Transverse colon (tissue), 4 donors: ENCODE measurements around the gene ANKRD44. TPM values are rescaled to one million over a fixed set of nuclear protein-coding genes. Genes with fewer than 3 reads are reported as not detected.

Experiments
- DNase-seq: peaks from one replicate; pipeline ENCODE4 v3.0.0-alpha.2; 2019
- H3K27ac ChIP-seq, 4 donors: fragments of 200-600 bp; sonication (generic); 2 replicates each; pipeline ENCODE4 v1.5.1; 2016 to 2018; ENCODE audit warnings: inconsistent platforms in 4 of 4
- H3K27me3 ChIP-seq: fragments of 200-600 bp; sonication (generic); 2 replicates; pipeline ENCODE4 v1.5.1; 2017; ENCODE audit warnings: inconsistent platforms
- H3K36me3 ChIP-seq, 4 donors: fragments of 200-600 bp; sonication (generic); 2 replicates each; pipeline ENCODE4 v1.5.1; 2017 to 2019; ENCODE audit warnings: inconsistent platforms in 4 of 4
- H3K4me1 ChIP-seq, 4 donors: fragments of 200-600 bp; sonication (generic); 2 replicates each; pipeline ENCODE4 v1.5.1; 2017 to 2020; ENCODE audit warnings: inconsistent platforms in 4 of 4
- H3K4me3 ChIP-seq, 4 donors: fragments of 200-600 bp; sonication (generic); 1 replicate in 1 of 4; 2 replicates in 3 of 4; pipeline versions ENCODE4 v1.5.1 to v1.6.1; 2017 to 2019; ENCODE audit warnings: inconsistent platforms in 4 of 4
- H3K9me3 ChIP-seq, 2 donors: fragments of 200-600 bp; sonication (generic); 2 replicates each; pipeline ENCODE4 v1.5.1; 2017 to 2019; ENCODE audit warnings: inconsistent platforms in 2 of 2
- CTCF ChIP-seq, 5 experiments: fragments of 200-600 bp in 3 of 5; fragments of 450-650 bp in 2 of 5; sonication (generic) in 3 of 5; IDR thresholded peaks; 1 replicate in 2 of 5; 2 replicates in 3 of 5; pipeline ENCODE4 v1.5.1; 2016 to 2017; ENCODE audit warnings: antibody characterized with exemption in 5 of 5, inconsistent platforms in 3 of 5, mild to moderate bottlenecking in 2 of 5, moderate library complexity in 1 of 5
- EP300 ChIP-seq: sonication (generic); formaldehyde crosslinking; IDR thresholded peaks from one replicate; pipeline ENCODE4 v1.6.1; 2017; ENCODE audit warnings: antibody characterized with exemption, low read depth
- POLR2A ChIP-seq: fragments of 450-650 bp; IDR thresholded peaks from one replicate; pipeline ENCODE4 v1.6.1; 2016; ENCODE audit warnings: antibody characterized with exemption, mild to moderate bottlenecking, moderate library complexity
- POLR2AphosphoS5 ChIP-seq, 3 donors: sonication (generic); formaldehyde crosslinking; IDR thresholded peaks; one replicate each; pipeline ENCODE4 v1.6.1; 2016; ENCODE audit warnings: antibody characterized with exemption in 3 of 3
- WGBS, 2 donors: methylation state at CpG; one replicate each; pipeline ENCODE4 v1.1.5; 2018; ENCODE audit warnings: low coverage in 1 of 2; 5-methylcytosine and 5-hydroxymethylcytosine counted together
- in situ Hi-C, 4 donors: fragments of 200-750 bp; cut with MboI; loops; one replicate each; pipeline versions ENCODE4 v1.15.0 to v1.15.1; 2017; ENCODE audit warnings: low sequenced_read_pairs in 3 of 4, low pct_ligation_motif_present in 1 of 4, low pct_unique_long_range_greater_than_20kb in 1 of 4
- intact Hi-C: fragments of 100-400 bp; cut with DNase I; formaldehyde crosslinking; loops from one replicate; pipeline ENCODE4 v1.15.1; 2023; ENCODE audit warnings: low total_unique reads
- total RNA-seq, 4 donors: library from RNA; depleted of rRNA; stranded (reverse); fragments of >200 nt; gene quantifications; one replicate each; pipeline ENCODE4 v1.1.0, GENCODE V29; 2016

The ANKRD44 gene
- total RNA-seq, 4 donors from 2014 or later: 13.9 to 46.8 (median 27.5) TPM

GRCh38 chr2:197052356-197052755 lies 258.2 kb downstream of the ANKRD44 start:
- H3K9me3 ChIP-seq: peaks cover 6 to 15% of the 10 kb centered on the region in 2 donors
- in situ Hi-C loops: no loop called here
- whole genome bisulfite sequencing, 2 donors: 68 to 79% methylated on average over 4 of the region's 4 CpGs
- no peak for DNase-seq
- peaks cover 0 to 7% (median 0%) of the 10 kb centered on the region in 4 donors for H3K36me3 ChIP-seq
- H3K4me1 ChIP-seq: no peaks in the 10 kb centered on the region
- H3K27ac ChIP-seq: no peak overlapping the region
- no peak overlapping the region for H3K4me3 ChIP-seq
- TF ChIP-seq CTCF (IDR thresholded peaks at IDR 0.05) (no peak), POLR2AphosphoS5 (IDR thresholded peaks at IDR 0.05) (no peak), POLR2A (no peak), EP300 (no peak)
- no peaks in the 10 kb centered on the region for H3K27me3 ChIP-seq
- intact Hi-C loops: no loop called here

- Histone ChIP-seq H3K27me3 (no peaks in the 10 kb centered on the region), H3K36me3 (peaks cover 0 to 8% (median 0%) of the 10 kb centered on the region in 4 donors), H3K9me3 (no peaks in the 10 kb centered on the region), H3K4me1 (peaks cover 0 to 18% (median 3%) of the 10 kb centered on the region in 4 donors), H3K4me3 (no peak overlapping the region), H3K27ac (peak overlapping the region in 3 of 4 donors; percentile 46 to 66 (median 57))
- DNase-seq: no peak
- in situ Hi-C loops: no loop called here
- TF ChIP-seq EP300 (no peak), POLR2A (no peak)
- intact Hi-C loops: no loop called here
Observed at GRCh38 chr2:197045115-197045514, 265.5 kb downstream of the ANKRD44 start.

GRCh38 chr2:197042739-197043196 lies 267.8 kb downstream of the ANKRD44 start:
- in situ Hi-C loops: no loop called here
- H3K36me3 ChIP-seq: peaks cover 0 to 8% (median 0%) of the 10 kb centered on the region in 4 donors
- intact Hi-C loops: no loop called here
- H3K4me3 ChIP-seq: no peak overlapping the region
- H3K27ac ChIP-seq: no peak overlapping the region
- peaks cover 0 to 18% (median 3%) of the 10 kb centered on the region in 4 donors for H3K4me1 ChIP-seq
- H3K9me3 ChIP-seq: no peaks in the 10 kb centered on the region
- H3K27me3 ChIP-seq: no peaks in the 10 kb centered on the region
- WGBS, 2 donors: 49 to 78% methylated on average over 3 to 5 of the region's 5 CpGs
- TF ChIP-seq EP300 (no peak), CTCF (IDR thresholded peaks at IDR 0.05) (no peak), POLR2A (no peak), POLR2AphosphoS5 (IDR thresholded peaks at IDR 0.05) (no peak)
- no peak for DNase-seq

GRCh38 chr2:197037863-197038398 lies 272.6 kb downstream of the ANKRD44 start:
- no peaks in the 10 kb centered on the region for H3K9me3 ChIP-seq
- no peak overlapping the region for H3K4me3 ChIP-seq
- in situ Hi-C loops: no loop called here
- no peak for DNase-seq
- H3K27ac ChIP-seq: no peak overlapping the region
- no peaks in the 10 kb centered on the region for H3K4me1 ChIP-seq
- H3K36me3 ChIP-seq: no peaks in the 10 kb centered on the region
- TF ChIP-seq POLR2A (no peak), EP300 (no peak), CTCF (IDR thresholded peaks at IDR 0.05) (no peak), POLR2AphosphoS5 (IDR thresholded peaks at IDR 0.05) (no peak)
- intact Hi-C loops: no loop called here
- WGBS, 2 donors: 96% methylated on average over 2 of the region's 2 CpGs
- no peaks in the 10 kb centered on the region for H3K27me3 ChIP-seq

- Histone ChIP-seq H3K9me3 (no peaks in the 10 kb centered on the region), H3K4me3 (no peak overlapping the region), H3K4me1 (peaks cover 0 to under 1% (median 0%) of the 10 kb centered on the region in 4 donors), H3K27ac (no peak overlapping the region), H3K36me3 (no peaks in the 10 kb centered on the region), H3K27me3 (no peaks in the 10 kb centered on the region)
- TF ChIP-seq POLR2A (no peak), POLR2AphosphoS5 (IDR thresholded peaks at IDR 0.05) (no peak), EP300 (no peak), CTCF (IDR thresholded peaks at IDR 0.05) (no peak)
- in situ Hi-C loops (no loop called here), intact Hi-C loops (no loop called here)
- DNase-seq: no peak
- WGBS, 2 donors: 69 to 80% methylated on average over 1 of the region's 1 CpG
Observed at GRCh38 chr2:197035002-197035401, 275.6 kb downstream of the ANKRD44 start.
